ENCODE results near the gene ARHGAP12. TPM values are rescaled to one million over a fixed set of nuclear protein-coding genes. Genes with fewer than 3 reads are reported as not detected.
A peak's percentile ranks its signal among the peaks of the same experiment; 100 is the strongest.
"Not testable (repeated sequence)": the region's sequence is repeated elsewhere in the genome, so short reads cannot be mapped to it uniquely, and the experiment has no call there.

Gene ARHGAP12, protein sequence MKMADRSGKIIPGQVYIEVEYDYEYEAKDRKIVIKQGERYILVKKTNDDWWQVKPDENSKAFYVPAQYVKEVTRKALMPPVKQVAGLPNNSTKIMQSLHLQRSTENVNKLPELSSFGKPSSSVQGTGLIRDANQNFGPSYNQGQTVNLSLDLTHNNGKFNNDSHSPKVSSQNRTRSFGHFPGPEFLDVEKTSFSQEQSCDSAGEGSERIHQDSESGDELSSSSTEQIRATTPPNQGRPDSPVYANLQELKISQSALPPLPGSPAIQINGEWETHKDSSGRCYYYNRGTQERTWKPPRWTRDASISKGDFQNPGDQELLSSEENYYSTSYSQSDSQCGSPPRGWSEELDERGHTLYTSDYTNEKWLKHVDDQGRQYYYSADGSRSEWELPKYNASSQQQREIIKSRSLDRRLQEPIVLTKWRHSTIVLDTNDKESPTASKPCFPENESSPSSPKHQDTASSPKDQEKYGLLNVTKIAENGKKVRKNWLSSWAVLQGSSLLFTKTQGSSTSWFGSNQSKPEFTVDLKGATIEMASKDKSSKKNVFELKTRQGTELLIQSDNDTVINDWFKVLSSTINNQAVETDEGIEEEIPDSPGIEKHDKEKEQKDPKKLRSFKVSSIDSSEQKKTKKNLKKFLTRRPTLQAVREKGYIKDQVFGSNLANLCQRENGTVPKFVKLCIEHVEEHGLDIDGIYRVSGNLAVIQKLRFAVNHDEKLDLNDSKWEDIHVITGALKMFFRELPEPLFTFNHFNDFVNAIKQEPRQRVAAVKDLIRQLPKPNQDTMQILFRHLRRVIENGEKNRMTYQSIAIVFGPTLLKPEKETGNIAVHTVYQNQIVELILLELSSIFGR
- total RNA-seq (ENCODE audit: insufficient read depth, low replicate concordance) = 77.3 TPM

DNA sequence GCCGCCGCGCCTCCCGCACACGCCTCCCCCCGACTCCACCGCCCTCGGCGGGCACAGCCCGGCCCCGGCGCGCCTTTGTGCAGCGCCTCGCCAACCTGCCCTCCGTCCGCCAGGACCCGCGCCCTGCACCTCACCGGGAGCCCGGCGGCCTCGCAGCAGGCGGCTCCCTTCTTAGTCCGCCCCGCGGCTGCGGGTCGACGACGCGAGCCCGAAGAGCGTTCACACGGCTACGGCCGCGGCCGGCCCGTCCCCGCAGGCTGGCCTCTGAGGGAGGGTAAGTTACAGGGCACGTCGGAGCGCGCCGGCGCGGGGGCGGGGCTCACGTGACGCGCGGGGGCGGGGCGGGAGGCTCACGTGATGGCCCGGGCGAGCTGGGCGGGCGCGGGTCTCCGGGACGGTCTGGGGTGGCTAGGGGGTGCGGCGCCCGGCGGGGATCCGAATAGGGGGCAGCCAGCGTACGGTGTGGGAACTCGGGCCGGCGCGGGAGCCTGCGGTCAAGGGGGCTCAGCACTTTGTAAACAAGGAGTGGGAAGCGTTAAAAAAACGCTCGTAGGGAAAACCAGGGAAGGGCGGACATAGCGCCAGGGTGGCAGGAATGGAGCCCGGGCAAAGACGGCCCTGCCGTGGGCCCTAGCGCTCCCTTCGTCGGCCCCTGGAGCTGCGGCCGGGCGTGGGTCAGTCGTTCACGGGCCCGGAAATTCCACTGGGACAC, at the start of gene ARHGAP12:
TSS of gene ARHGAP12 (minus strand) at position 283 of the 712 bp plus-strand sequence. CDS start 19,976 bp downstream, outside the sequence.
- peak; percentile 92 for DNase-seq (ENCODE audit: low spot score)

DNA sequence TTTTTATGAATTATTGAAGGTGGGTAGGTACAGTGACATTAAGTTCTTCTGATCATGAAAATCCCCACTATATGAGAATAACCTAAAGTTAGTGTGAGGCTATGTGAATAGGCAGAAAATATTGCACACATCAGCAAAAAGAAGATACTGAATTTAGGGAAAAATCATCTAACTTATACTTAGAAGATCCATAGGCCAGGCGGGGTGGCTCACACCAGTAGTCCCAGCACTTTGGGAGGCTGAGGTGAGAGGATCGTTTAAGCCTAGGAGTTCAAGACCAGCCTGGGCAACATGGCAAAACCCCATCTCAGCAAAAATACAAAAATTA, 49.5 kb upstream of the ARHGAP12 start:
- no peak for DNase-seq (ENCODE audit: low spot score)

DNA sequence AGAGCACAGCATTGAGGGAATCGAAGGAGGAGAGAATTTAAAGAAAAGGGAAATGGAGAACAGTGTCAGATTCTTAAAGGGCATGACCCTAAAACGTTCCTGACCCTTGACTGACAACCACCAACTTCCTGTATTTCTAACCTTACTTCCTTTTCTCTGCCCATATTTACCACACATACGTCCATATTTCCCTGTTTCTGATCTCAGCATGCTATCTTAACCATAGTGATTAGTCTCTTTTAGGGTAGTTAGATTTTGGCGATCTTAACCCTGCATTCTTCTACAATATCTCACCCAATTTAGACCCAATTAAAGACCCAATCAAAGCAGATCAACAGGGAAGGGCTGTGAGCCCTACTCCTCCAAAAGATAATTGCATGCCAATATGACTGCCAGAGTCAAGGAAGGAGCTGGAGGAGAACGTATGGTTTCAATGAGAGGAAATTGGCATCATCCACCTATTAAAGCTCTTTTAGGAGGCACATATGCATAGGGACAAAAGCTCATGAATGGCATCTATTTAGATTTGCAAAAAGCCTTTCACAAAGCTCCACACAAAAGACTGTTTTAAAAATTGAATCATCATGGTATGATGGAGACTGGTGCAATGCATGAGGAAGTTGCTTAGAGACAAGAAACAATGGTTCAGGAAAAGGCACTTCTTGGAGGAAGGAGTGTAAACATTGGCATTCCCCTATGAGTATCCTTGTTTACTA, 49.0 kb upstream of the ARHGAP12 start:
- no peak for DNase-seq (ENCODE audit: low spot score)

DNA sequence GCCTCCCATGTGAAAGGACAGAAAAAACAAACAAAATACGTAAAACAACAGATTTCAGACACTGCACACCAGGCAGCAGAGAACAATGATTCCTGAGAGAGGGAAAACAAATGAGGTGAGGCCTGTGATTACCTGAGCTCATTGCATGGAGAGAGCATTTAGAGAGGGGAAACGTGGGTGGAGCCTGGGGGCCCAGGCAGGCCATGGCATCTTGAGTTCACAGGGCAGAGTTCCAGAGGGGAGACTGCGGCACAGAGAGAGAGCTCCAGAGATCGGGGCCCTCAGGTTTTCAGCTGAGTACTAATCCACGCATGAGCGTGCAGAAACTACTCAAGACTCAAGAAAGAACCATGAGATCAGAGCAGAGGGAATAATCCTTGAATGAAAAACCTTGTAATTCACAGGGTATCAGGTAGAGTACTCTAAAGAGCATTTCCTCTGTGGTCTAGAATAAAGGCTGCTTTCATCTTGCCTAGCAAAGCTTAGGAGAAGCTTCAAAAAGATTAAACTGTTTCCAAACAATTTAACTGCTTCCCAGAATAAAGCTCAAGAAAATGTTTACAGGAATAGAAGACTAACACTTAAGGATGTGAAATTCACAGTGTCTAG, 46.6 kb upstream of the ARHGAP12 start:
- DNase-seq (ENCODE audit: low spot score) = no peak

DNA sequence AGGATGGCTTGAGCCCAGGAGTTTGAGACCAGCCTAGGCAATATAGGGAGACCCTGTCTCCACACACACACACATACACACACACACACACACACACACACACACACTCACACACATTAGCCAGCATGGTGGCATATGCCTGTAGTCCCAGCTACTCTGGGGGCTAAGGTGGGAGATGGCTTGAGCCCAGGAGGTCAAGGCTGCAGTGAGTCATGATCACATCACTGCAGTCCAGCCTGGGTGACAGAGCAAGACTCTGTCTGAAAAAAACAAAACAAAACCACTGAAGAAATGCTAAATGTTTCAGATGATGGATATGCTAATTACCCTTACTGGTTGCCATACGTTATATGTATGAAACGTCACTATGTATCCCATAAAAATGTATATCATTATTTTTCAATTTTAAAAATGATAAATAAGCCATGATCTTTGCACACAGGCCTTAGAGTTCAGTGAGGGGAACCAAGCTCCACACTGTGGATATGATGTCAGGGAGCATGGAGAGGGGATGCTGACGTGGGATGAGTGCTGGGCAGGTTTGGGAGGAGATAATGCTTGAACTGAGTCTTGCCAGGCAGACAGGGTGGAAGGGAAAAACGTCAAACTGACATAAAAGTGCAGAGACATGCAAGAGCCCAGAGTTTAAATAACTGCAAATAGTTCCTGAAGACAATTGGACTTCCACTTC, 45.9 kb upstream of the ARHGAP12 start:
- DNase-seq (ENCODE audit: low spot score) = no peak

DNA sequence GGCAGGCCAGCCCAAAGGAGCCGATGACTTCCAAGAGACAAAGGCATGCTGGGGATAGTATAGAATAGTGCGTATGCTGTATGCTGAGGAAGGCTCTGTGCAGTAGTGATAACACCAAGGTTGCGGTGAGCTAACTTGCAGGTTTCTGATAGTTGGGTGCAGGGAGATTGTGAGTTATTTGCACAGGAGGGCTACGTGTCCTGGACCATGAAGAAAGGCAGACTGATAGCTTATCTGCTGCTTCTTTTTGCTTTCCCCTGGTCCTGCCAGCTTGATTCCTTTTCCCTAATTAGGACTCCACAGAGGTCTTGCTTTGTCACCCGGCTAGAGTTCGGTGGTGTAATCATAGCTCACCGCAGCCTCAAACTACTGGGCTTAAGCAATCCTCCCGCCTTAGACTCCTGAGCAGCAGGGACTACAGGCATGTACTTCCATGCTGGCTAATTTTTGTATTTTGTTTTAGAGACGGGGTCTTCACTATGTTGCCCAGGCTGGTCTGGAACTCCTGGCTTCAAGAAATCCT, 43.9 kb upstream of the ARHGAP12 start:
- no peak for DNase-seq (ENCODE audit: low spot score)

DNA sequence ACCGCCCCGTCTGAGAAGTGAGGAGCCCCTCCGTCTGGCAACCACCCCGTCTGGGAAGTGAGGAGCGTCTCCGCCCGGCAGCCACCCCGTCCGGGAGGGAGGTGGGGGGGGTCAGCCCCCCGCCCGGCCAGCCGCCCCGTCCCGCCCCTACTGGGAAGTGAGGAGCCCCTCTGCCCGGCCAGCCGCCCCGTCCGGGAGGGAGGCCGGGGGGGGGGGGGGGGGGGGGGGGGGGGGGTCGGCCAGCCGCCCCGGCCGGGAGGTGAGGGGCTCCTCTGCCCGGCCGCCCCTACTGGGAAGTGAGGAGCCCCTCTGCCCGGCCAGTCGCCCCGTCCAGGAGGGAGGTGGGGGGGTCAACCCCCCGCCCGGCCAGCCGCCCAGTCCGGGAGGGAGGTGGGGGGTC, 41.2 kb upstream of the ARHGAP12 start:
- DNase-seq (ENCODE audit: low spot score) = not testable (repeated sequence)

DNA sequence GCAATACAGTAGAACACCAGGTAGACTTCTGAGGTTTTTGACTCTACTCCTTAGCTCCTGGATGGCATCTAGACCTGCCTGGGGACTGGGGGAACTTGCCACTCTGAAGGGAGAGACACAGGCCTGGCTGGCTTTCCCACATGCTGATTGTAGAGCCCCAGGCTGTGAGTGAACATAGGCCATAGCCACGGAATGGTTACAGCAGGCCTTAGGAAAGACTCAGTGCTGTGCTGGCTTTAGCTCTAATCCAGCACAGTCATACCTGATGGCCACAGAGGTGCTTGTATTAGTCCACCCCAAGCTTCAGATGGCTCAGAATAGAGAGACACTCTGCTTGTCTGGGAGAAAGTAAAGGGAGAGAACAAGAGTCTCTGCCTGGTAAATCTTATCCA, 35.0 kb upstream of the ARHGAP12 start:
- DNase-seq (ENCODE audit: low spot score) = no peak

DNA sequence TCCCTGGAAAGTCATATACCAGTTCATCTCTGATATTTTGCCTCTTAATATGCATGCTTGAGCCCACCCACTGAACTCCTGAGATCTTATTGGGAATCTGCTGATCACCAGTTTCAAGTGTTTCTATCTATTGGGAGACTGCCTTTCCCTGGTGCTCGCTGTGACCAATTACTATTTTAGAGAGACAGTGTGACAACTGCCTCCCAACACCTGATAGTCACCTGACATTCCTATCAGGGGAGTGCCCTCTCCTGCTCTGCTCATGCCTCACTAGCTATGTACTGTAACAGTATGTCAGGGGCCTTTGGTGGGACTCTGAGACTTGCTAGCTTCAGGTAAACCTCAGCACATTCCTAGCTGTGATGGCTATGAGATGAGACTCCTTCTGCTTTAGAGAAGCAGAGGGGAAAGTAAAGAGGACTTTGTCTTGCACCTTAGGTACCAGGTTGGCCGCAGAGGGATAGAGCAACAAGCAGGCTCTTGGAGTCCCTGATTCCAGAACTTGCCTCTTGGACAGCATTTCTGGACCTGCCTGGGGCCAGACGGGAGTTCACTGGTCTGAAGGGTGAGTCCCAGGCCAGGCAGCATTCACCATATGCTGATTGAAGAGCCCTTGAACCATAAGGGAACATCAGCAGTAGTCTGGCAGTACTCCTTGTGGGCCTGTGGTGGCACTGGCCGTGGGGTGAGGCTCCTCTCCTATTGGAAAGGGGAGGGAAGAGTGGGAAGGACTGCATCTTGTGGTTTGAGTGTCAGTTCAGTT, 34.4 kb upstream of the ARHGAP12 start:
- no peak for DNase-seq (ENCODE audit: low spot score)

DNA sequence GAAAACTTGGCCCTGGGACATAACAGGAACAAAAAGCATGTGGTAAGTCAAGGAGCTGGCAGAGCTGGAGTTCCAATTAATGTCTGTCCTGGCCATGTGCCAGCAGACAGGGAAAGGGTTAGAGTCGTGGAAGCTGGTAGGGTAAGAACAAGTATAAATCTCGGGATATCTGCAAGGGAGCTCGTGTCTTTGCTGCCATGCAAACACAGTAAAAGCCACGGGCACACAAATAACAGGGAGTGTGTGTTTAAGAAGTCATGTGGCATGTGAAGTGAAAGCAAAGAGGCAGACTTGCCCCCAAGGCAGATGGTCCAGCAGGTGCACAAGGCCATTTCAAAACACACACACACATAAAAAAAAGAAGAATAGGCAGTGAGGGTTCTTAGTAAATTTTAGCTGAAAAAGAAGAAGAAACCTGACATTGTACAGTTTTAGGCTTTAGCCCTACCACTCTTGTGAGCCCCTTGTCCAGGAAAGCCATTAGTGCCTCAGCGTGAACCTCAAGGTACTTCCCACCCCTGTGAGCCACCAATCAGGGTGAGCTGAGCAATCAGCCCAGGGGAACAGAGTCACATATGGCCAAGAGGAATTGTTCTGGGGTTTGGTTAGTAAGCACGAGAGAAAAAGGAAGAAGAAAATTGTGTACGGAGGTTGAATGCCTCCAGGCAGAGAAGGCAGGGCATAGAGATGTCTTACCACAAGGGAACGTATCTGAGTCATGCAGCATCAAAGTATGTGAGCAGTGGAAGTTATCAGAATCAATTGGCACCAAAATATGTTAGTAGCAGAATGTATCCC, 32.8 kb upstream of the ARHGAP12 start:
- DNase-seq (ENCODE audit: low spot score) = no peak

DNA sequence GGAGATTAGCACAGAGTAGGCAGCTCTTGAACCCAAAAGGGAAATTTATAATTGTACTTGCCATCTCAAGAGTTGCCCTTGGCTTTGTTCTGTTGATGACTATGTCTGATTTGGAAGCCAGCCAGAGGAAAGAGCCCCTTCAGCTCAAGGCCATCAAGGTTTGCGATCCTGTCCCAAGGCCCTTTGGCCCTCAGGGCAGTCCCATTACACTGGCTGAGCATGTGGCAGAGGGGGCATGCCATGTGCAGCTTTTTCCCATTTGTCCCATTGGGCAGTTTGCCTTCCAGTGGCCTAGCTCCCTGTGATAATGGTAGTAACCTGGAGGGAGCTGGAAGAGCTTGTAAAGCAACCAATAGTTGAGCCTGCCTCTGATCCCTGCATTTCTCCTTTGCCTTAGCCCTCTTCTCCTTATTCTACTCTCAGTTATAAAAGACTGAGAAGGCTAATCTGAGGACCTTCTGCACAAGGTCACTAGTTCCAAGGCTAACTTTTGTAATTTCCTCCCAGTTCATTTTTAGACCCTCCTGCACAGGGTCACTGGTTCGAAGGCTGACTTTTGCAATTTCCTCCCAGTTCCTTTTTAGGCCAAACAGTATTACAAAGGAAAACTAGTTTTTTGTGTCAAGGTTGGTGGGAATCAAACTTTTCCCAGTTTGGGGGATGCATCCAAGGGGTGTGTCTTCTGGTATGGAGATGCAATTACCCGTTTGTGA, 31.0 kb upstream of the ARHGAP12 start:
- DNase-seq (ENCODE audit: low spot score) = no peak

DNA sequence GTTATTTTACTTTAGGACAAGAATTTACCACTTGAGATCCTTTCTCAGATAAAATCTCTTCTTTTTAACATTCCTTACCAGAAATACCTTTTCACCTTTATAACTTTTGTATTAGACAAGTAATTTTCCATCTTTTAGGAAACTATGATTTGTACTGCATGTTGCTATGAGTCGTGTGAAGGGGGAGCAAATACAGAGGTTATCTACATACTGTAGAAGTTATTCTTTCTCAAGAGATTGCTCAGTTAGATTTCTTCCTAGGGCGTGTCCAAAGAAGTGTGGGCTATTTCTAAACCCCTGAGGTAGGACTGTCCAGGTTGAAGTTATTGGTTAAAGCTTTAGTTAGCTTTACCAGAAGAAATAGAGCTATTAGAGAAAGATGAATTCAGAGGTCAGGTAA, 30.2 kb upstream of the ARHGAP12 start:
- DNase-seq (ENCODE audit: low spot score) = no peak

DNA sequence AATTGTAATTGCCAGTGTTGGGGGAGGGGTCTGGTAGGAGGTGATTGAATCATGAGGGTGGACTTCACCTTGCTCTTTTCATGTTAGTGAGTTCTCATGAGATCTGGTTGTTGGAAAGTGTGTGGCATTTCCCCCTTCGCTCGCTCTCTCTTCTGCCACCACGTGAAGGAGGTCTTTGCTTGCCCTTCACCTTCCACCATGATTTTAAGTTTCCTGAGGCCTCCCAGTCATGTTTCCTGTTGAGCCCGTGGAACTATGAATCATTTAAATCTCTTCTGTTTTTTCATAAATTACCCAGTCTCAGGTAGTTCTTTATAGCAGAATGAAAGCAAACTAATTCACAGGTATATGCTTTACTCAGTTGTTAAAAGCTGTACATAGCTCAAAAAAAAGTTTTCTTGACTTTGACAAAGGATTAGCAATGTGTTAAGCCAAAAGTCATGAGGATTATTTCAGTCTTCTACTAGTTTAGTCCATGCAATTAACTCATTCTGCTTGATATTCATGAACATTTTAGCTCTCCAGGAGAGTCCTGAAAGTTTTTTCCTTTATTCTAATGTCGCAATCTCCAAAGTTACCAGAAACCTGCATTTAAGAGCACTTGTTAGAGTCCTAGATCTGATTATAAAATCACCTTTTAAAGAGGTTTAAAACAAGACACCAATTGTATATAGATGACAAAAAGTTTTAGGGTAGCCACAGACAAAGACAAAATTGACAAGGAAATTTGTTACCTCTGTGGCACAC, 27.7 kb upstream of the ARHGAP12 start:
- DNase-seq (ENCODE audit: low spot score) = no peak

DNA sequence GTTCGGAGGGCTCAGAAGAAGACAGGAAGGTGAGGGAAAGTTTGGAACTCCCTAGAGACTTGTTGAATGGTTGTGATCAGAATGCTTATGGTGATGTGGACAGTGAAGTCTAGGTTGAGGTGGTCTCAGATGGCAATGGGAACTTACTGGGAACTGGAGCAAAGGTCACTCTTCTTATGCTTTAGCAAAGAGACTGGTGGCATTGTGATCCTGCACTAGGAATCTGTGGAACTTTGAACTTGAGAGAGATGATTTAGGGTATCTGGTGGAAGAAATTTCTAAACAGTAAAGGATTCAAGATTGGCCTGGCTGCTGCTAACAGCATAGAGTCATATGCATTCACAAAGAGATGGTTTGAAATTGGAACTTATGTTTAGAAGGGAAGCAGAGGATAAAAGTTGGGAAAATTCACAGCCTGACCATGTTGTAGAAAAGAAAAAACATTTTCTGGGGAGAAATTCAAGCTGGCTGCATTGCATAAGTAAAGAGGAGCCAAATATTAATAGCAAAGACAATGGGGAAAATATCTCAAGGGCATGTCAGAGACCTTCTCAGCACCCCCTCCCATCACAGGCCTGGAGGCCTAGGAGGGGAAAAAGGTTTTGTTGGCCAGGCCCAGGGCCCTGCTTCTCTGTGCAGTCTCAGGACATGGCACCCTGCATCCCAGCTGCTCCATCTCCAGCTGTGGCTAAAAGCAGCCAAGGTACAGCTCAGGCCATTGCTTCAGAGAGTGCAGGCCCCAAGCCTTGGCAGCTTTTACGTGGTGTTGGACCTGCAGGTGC, 26.0 kb upstream of the ARHGAP12 start:
- DNase-seq (ENCODE audit: low spot score) = no peak

DNA sequence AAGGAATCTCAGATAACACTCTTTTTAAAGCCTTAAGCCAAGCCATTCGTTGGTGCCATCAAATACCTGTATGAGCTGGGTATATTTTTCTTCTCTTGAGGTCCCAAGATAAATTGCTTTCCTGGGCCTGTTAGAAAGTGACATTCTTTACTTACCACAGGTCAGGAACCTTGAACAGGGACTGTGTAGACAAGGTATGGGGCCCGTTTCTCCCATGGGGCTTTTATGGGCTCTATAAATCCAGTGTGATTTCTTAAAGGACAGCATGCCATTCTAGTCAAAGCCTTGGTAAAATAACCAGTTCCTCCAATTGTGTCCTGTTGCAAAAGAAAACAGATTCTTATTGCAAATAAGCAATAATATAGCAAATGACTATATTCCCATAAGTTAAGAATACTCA, 24.8 kb upstream of the ARHGAP12 start:
- no peak for DNase-seq (ENCODE audit: low spot score)

DNA sequence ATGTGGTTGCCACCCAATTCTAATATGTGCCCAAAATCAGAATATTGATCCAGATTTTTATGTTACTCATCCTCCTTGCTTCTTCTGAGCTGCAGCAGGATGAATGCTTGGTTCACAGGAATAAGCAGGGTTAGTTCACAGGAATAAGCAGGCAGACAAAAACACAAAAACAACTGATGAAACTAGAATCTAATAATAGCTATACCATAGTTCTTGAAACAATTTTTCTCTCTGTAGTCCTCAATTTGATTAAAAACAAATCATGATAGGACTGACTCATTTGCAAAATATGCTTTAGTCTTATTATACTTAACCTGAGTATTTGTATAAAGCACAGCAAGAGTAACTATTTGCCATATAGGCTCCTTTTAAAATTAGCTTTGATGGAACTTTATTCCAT, 24.4 kb upstream of the ARHGAP12 start:
- DNase-seq (ENCODE audit: low spot score) = no peak
